ENCODE data around the gene MMP2. TPM values are rescaled to one million over a fixed set of nuclear protein-coding genes. Genes with fewer than 3 reads are reported as not detected.

Gene MMP2
- total RNA-seq, 1 donor from 2014 or later, result 452 TPM

DNA sequence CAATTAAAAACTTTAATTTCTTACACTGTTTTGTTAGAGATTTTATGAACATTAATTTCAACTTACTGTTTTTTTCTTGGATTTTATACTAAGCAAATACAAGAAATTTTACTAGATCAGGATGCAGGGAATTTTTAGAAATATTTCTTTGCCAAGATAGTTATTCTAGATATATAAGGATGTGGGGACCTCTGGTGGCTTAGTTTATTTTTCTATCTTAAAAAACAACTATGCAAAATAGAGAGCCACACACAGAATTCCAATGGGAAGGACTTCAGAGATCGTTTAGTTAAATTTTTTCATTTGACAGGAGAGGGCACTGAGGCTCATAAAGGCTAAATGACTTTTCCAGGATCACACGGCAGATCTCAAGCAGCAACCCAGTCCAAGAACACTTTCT is 64.5 kb downstream of the MMP2 start:
- H3K9me3 Mint-ChIP-seq (ENCODE audit: unreplicated experiment), result no peaks in the 10 kb centered on the region
- H3K36me3 Mint-ChIP-seq (ENCODE audit: unreplicated experiment), result no peaks in the 10 kb centered on the region
- no peak overlapping the region for H3K4me3 Mint-ChIP-seq (ENCODE audit: unreplicated experiment)
- H3K4me1 Mint-ChIP-seq (ENCODE audit: unreplicated experiment), result no peaks in the 10 kb centered on the region
- DNase-seq (ENCODE audit: extremely low spot score, unreplicated experiment), result no peak
- TF ChIP-seq, protein P1, sequence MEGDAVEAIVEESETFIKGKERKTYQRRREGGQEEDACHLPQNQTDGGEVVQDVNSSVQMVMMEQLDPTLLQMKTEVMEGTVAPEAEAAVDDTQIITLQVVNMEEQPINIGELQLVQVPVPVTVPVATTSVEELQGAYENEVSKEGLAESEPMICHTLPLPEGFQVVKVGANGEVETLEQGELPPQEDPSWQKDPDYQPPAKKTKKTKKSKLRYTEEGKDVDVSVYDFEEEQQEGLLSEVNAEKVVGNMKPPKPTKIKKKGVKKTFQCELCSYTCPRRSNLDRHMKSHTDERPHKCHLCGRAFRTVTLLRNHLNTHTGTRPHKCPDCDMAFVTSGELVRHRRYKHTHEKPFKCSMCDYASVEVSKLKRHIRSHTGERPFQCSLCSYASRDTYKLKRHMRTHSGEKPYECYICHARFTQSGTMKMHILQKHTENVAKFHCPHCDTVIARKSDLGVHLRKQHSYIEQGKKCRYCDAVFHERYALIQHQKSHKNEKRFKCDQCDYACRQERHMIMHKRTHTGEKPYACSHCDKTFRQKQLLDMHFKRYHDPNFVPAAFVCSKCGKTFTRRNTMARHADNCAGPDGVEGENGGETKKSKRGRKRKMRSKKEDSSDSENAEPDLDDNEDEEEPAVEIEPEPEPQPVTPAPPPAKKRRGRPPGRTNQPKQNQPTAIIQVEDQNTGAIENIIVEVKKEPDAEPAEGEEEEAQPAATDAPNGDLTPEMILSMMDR (IDR thresholded peaks at IDR 0.05), result peak; percentile 63
- no peaks in the 10 kb centered on the region for H3K27me3 Mint-ChIP-seq (ENCODE audit: unreplicated experiment)
- H3K27ac Mint-ChIP-seq (ENCODE audit: unreplicated experiment), result no peak overlapping the region

DNA sequence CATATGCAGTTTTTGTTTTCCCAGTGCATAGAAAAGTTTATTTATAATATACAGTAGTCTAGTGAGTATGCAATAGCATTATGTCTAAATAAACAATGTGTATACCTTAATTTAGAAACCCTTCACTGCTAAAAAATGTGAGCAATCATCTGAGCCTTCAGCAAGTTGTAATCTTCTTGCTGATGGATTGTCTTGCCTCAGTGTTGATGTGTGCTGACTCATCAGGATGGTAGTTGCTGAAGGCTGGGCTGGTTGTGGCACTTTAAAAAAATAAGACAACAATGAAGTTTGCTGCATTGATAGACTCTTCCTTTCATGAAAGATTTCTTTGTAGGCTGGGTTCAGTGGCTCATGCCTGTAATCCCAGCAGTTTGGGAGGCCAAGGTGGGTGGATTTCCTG is 73.6 kb downstream of the MMP2 start:
- Mint-ChIP-seq H3K9me3 (ENCODE audit: unreplicated experiment) (peaks cover 12% of the 10 kb centered on the region), H3K27me3 (ENCODE audit: unreplicated experiment) (no peaks in the 10 kb centered on the region), H3K36me3 (ENCODE audit: unreplicated experiment) (peaks cover 7% of the 10 kb centered on the region), H3K27ac (ENCODE audit: unreplicated experiment) (no peak overlapping the region), H3K4me3 (ENCODE audit: unreplicated experiment) (no peak overlapping the region), H3K4me1 (ENCODE audit: unreplicated experiment) (peaks cover 11% of the 10 kb centered on the region)
- DNase-seq (ENCODE audit: extremely low spot score, unreplicated experiment), result no peak
- TF ChIP-seq, protein P1 (IDR thresholded peaks at IDR 0.05), result no peak

DNA sequence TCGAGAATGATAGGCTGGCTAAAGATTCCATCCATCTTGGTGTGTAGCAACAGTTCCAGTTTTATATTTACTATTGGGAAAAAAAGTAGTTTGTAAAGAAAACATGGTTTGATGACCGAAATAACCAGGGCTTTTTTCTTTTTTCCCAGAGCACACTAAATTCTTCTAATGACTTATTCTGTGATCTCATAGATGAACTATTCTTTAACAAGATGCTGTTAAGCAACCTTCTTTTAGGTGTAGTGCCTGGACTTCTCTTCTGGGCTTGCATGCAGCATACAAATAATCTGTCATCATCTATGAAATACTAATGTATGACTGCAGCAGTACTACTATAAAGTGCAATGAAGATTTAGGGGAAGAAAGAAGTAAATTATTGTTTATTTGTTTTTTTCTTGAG is 76.4 kb downstream of the MMP2 start:
- H3K9me3 Mint-ChIP-seq (ENCODE audit: unreplicated experiment), result peaks cover 12% of the 10 kb centered on the region
- peaks cover 7% of the 10 kb centered on the region for H3K36me3 Mint-ChIP-seq (ENCODE audit: unreplicated experiment)
- DNase-seq (ENCODE audit: extremely low spot score, unreplicated experiment), result no peak
- no peak overlapping the region for H3K4me3 Mint-ChIP-seq (ENCODE audit: unreplicated experiment)
- no peak overlapping the region for H3K27ac Mint-ChIP-seq (ENCODE audit: unreplicated experiment)
- TF ChIP-seq, protein P1 (IDR thresholded peaks at IDR 0.05), result no peak
- peaks cover 33% of the 10 kb centered on the region for H3K4me1 Mint-ChIP-seq (ENCODE audit: unreplicated experiment)
- H3K27me3 Mint-ChIP-seq (ENCODE audit: unreplicated experiment), result no peaks in the 10 kb centered on the region

Other genes starting within 250 kb of the MMP2 start
- 0.38 and 0.63 TPM in 2 replicates for gene IRX6, start 155.0 kb upstream of the MMP2 start, total RNA-seq
- gene LPCAT2, start 29.9 kb downstream of the MMP2 start, total RNA-seq, result 9.6 and 11.1 TPM in 2 replicates
- 0.35 and 0.37 TPM in 2 replicates for gene CAPNS2, start 87.5 kb downstream of the MMP2 start, total RNA-seq
- gene SLC6A2, start 176.8 kb downstream of the MMP2 start, total RNA-seq, result not detected in 2 replicates

Measured in osteocyte (in vitro differentiated cells).